ENCODE results near the gene TYW1B.
"Not testable (repeated sequence)": the region's sequence is repeated elsewhere in the genome, so short reads cannot be mapped to it uniquely, and the experiment has no call there.

The TYW1B gene

DNA sequence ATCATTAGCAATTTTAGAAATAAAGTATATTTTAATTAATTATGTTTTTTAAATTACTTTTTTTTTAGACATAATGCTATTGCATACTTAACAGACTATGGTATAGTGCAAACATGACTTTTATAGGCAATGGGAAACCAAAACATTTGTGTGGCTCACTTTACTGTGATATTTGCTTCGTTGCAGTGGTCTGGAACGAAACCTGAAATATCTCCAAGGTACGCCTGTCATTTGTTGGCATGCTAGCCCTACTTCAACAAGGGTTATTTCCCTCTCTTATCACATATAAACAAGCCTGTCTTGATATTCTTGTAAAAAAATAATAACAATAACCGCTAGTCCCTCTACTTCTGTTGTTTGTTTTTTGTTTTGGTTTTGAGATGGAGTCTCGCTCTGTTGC, 74.2 kb downstream of the TYW1B start:
- DNase-seq, result no peak

DNA sequence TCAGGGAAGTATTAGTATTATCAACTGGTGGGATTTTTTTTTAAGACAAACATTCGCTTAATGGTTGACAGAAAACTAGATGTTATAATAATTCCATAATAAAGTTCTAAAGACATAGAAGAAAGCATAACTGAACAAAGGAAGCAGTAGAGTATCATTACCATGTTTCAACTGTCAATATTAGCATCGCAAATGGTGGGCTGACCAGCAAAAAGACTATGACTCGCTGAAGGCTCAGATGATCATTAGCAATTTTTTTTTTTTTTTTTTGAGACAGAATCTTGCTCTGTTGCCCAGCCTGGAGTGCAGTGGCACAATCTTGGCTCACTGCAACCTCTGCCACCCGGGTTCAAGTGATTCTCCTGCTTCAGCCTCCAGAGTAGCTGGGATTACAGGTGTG, 74.8 kb downstream of the TYW1B start:
- not testable (repeated sequence) for DNase-seq

- DNase-seq, result no peak
Measured at GRCh38 chr7:72751978-72752377, 76.0 kb downstream of the TYW1B start.

DNA sequence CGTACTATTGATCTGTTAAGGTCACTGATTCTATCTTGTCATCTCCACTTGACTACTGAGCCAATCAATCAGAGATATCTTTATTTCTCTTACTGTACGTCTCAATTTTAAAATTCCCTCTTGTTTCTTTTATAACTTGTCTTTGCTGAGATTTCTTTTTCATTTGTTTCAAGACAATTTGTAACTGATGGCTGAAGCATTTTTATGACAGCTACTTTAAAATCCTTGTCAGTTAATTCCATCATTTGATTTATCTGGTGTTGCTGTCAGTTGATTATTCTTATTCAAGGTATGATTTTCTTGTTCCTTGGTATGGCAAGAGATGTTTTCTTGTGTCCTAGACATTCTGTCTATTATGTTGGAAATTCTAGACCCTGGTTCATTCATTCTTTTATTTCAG, 76.6 kb downstream of the TYW1B start:
- DNase-seq, result no peak

DNA sequence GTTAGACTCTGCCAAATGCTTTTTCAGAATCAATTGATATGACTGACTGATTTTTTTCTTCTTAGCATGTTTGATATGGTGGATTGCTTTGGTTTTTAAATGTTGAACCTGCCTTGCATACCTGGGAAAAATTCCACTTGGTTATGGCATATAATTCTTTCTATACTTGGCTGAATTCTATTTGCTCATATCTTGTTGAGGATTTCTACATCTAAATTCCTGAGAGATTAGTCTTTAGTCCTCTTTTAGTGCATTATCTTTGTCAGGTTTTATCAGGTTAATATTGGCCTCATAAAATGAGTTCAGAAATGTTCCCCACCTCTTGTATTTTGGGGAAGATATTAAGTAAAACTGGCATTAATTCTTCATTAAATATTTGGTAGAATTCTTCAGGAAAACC, 79.4 kb downstream of the TYW1B start:
- not testable (repeated sequence) for DNase-seq

DNA sequence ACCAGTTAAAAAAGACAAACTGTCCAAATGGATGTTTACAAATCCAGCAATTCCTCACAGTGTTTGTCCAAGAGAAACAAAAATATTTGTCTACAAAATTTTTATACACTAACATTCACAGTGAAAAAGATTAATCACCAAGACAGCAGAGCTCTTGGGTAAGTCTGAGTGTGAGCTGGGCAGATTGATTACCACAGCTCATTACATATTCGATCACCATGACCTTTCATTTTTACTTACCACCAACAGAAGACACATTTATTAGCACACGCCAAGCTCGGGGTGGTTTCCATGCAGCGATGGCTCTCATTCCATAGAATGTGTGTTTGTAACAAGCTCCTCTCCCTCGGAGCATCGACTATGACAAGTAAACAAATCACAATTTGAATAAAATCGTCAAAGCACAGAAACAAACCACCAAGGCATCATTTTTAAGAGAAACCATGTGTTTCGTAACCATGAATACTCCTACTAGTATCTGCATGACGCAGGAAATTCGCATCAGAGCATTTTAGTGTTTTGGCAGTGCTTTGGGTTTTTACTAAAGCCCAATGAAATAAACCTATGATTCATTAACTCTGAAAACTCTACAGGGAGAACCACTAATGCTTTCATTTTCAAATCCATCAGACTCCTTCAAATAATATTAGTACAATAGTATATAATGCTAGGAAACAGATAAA, 83.6 kb downstream of the TYW1B start:
- DNase-seq, result not testable (repeated sequence)

DNA sequence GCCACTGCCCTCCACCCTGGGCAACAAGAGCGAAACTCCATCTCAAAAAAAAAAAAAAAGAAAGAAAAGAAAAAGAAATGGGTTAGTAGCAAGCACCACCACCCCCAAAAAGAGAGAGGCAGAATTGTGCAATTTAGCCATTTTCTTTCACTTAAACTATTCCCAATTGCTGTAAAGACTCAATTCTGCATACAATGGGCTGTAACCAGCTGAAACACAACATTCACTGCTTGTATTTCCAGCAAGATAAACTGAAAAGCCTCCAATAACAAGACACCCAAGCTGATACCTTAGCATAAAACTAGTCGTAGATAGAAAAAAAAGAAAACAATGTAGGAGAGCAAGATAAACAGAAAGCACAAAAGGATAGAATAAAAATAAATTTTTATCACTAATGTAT, 84.2 kb downstream of the TYW1B start:
- DNase-seq, result not testable (repeated sequence)

DNA sequence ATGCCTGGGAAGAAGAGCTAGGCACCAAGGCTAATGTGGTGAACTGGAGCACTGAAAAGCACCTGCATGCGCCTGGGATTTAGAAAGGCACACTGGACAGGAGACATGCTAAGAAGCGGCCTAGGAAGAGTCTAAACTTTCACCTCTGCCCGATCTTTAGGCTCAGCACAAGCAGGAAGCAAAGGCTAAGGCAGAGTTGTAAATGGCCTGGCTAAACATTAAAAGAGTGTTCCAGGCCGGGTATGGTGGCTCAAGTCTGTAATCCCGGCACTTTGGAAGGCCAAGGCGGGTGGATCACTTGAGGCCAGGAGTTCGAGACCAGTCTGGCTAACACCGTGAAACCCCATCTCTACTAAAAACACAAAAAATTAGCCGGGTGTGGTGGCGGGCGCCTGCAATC, 88.3 kb downstream of the TYW1B start:
- DNase-seq, result not testable (repeated sequence)

DNA sequence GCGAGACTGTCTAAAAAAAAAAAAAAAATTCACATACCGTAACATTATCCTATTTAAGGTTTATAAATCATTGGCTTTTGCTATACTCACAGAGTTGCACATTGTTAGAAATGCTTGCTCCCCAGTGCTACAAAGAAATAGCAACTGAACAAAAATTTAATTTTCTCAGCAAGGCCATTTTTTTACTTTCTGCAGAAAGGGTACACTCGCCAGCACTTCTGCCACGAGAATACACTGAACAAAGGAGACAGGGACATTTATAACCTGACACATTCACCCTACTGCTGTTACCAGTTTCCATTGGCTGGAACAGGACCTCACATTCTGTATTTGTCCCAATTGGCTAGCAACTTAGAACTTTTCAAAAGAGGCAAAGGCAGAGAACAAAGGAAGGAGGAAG, 92.1 kb downstream of the TYW1B start:
- DNase-seq, result not testable (repeated sequence)

- DNase-seq, result not testable (repeated sequence)
Measured at GRCh38 chr7:72730815-72731214, 97.2 kb downstream of the TYW1B start.

DNA sequence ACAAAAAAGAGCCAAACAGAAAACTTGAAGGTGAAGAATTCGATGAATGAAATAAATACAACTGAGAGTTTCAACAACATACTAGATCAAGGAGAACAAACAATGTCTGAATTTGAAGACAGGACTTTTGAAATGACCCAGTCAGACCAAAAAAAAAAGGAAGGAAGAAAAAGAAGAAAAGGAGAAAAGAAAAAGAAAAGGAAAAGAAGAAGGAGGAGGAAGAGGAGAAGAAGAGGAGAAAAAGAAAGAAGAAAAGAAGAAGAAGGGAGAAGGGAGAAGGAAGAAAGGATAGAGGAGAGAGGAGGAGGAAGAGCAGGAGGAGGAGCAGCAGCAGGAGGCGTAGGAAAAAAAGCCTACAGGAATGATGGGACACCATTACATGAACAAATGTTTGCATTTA, 97.6 kb downstream of the TYW1B start:
- DNase-seq, result not testable (repeated sequence)

DNA sequence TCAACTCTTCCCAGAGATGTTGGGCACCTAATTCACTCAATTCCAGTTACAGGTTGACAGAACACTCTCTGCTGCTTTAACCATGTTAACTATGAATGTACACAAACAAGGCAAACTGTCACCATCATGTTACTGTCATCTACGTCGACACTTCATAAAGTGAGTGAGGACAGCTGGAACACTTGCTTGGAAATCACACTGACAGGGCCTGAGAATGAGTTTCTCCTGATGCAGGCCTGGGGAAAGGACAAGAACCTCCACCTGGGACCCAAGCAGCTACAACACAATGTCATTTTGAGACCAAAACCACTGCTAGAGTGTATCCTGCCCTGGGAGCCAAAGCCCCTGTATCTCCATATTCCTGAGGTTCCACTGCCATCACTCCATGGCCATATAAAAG, 98.9 kb downstream of the TYW1B start:
- not testable (repeated sequence) for DNase-seq

DNA sequence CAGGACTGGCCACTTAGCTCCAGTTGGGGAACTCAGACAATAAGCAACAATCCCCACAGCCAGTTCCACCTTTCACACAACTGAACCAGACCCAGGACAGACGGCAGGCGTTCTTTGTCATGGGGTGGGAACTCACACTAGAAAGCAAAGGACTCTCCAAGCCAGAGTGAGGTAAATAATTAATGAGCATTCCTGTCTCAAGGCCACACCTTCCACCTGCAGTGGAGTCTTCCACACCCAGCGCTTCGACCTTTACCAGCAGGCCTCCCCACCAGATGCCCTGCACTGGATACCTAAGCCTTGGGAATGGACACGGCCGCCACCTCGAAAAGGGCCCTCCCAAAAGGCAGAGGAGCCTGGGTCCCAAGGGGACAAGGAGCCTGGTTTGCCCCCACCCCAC, 105.3 kb downstream of the TYW1B start:
- DNase-seq, result not testable (repeated sequence)

GRCh38 chr7:72720890-72721289, 107.1 kb downstream of the TYW1B start:
- not testable (repeated sequence) for DNase-seq

- not testable (repeated sequence) for DNase-seq
Measured at GRCh38 chr7:72717252-72717774, 110.7 kb downstream of the TYW1B start.

DNA sequence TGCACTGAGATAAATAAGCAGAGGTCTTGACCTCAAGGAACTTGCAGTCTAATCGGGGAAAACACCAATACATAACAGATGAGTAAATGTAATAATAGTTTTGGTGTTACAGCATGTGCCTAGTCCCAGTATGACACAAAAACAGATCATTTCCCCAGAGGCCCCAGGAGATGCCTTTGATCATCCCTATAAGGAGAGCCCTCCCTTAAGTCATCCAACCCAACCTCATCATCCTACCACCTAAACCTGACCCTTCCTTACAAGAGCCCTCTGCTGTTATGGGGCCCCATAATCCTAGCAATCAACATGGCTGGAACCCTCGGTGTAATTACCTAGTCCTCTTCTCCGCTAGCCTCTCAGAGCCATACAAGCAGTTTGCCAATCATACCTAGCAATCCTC, 116.1 kb downstream of the TYW1B start:
- not testable (repeated sequence) for DNase-seq

GRCh38 chr7:72710983-72711382, 117.0 kb downstream of the TYW1B start:
- no peak for DNase-seq

DNA sequence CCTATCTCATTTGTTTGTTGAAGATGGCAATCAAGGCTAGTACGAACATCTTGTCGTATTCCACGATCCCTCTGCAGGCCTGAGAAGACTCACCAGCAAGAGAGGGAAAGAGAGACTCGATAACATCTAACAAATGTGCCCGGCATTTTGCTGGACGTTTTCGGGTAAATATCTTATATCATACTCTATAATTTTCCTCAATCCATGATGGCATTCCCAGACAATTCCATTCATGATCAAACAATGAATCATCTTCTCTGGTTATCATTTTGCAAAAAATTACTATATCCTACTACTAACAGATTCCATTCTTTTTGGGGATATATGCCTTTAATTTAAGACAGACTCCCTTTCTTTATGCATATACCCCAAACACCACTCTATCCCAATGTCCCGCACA, 118.1 kb downstream of the TYW1B start:
- DNase-seq, result no peak

DNA sequence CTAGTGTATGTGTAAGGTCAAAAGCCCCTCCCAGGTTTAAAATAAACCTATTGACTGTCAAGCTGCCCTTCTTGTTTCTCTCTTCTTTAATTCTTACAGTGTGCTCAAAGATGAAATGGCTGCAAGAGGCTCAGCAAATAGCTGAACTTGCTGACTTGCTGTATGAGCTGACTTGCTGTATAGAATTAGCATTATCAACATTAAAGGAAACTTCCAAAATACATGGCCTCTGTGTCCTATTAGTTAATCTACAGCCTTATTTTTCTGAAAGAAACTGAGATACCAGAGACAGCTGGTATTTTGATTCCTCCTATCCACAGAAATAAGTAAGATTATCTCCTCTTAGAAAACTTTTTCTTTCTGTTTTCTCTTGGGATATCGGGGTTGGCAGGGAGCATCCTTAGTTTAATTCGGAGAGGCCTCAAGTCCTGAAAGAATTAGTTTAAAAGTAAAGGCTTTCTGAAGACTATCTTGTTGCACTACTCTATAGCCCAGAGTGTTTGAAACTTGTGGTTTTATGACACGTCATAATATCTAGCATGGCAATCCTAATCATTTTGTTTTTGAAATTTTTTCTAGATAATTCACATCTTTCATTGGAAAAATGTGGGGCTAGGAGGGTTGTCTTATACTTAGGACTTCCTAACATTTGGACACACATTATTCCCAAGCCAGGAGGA, 119.5 kb downstream of the TYW1B start:
- not testable (repeated sequence) for DNase-seq

DNA sequence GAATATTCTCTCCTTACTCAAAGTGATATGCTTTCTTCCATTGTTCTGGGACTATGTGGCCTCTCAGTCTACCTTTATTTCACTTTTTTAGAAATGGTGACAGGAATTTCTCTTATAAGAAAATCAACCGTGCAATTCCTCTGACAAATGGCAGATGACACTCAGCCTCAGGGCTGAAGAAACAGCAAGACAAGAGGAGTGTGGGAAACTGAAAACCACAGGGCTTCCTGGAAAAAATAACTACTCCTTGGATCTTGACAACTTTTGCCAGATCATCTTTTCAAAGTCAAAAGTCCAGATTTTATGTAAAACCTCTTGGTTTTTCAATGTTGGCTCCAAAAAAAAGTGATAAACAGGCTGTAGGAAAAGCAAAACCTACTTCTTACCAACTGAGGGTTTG, 121.5 kb downstream of the TYW1B start:
- DNase-seq, result no peak

GRCh38 chr7:72705693-72706092, 122.3 kb downstream of the TYW1B start:
- not testable (repeated sequence) for DNase-seq

DNA sequence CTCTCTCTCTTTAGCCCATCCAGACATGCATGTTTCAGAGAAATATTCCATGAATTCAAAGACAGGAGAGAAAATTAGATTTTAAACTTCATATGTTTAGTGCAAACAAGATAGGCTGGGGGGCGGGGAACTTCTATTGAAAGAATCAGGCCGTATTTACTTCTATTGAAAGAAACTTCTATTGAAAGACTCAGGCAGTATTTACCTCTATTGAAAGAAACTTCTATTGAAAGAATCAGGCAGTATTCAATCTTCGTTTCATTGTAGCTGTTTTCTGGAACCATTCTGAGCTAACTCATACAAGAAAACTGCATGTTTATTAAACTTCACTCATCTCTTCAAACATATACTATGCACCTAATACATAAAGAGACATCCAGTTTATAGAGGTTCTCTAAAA, 123.1 kb downstream of the TYW1B start:
- no peak for DNase-seq

GRCh38 chr7:72700548-72700947, 127.5 kb downstream of the TYW1B start:
- DNase-seq, result not testable (repeated sequence)

- not testable (repeated sequence) for DNase-seq
Measured at GRCh38 chr7:72697066-72697465, 130.9 kb downstream of the TYW1B start.

All from NCI-H1092 (cell line).